ENCODE results near the gene HDGFL2.

The HDGFL2 gene

GRCh38 chr19:4445963-4446703 lies 26.0 kb upstream of the HDGFL2 start:
- DNase-seq (ENCODE audit: low read depth): no peak

GRCh38 chr19:4446704-4447200 lies 25.3 kb upstream of the HDGFL2 start:
- DNase-seq (ENCODE audit: low read depth): no peak

GRCh38 chr19:4447327-4448146 lies 24.6 kb upstream of the HDGFL2 start:
- DNase-seq (ENCODE audit: low read depth): no peak

GRCh38 chr19:4448147-4448985 lies 23.7 kb upstream of the HDGFL2 start:
- DNase-seq (ENCODE audit: low read depth): no peak

GRCh38 chr19:4449022-4449638 lies 23.0 kb upstream of the HDGFL2 start:
- no peak for DNase-seq (ENCODE audit: low read depth)

- DNase-seq (ENCODE audit: low read depth): no peak
These were observed 22.5 kb upstream of the HDGFL2 start for GRCh38 chr19:4449639-4450028.

GRCh38 chr19:4452230-4452990 lies 19.7 kb upstream of the HDGFL2 start:
- no peak for DNase-seq (ENCODE audit: low read depth)

DNA sequence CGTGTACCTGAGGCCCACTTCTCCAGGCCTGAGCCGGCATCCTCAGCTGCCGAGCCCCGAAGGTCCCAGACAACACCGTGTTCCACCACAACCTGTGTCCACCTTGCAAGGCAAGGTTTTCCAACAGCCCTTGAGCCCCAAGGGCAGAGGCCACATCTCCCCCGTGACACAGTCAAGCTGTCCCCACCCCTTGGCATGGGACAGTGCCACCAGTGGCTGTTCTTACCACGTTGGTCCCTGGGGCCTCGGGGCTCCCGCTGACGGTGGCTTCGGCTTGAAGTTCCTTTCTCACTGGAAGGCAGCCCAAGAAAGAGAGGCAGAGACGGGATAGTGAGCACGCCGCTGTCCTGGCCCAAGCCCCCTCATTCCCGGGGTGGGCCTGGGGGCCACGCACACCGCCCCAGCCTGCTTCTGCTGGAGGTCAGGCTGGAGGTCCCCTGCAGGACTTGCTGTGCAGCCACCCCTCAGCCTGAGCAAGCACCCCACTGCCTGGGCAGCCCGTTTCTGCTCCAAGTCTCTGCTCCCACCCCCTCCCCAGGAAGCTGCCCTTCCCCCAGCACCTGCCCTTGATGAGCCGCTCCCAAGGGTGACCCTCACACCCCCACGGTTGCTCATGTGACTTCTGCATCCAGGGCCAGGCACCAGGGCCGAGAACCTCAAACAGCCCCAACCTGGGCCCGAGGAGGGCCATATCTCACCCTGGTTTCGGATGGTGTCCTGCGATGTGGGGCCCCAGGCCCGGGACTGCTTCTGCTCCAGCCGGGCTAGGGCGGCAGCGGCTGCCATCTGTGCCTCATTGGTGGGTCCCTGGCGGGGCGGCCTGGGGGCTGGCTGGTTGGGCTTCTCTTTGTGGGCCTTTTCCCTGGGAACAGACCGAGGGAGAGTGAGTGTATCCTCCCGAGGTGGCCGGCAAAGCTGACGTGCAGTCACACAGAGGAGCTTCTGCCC lies 18.6 kb upstream of the HDGFL2 start:
- no peak for DNase-seq (ENCODE audit: low read depth)

GRCh38 chr19:4454747-4455718 lies 17.1 kb upstream of the HDGFL2 start:
- DNase-seq (ENCODE audit: low read depth): no peak

DNA sequence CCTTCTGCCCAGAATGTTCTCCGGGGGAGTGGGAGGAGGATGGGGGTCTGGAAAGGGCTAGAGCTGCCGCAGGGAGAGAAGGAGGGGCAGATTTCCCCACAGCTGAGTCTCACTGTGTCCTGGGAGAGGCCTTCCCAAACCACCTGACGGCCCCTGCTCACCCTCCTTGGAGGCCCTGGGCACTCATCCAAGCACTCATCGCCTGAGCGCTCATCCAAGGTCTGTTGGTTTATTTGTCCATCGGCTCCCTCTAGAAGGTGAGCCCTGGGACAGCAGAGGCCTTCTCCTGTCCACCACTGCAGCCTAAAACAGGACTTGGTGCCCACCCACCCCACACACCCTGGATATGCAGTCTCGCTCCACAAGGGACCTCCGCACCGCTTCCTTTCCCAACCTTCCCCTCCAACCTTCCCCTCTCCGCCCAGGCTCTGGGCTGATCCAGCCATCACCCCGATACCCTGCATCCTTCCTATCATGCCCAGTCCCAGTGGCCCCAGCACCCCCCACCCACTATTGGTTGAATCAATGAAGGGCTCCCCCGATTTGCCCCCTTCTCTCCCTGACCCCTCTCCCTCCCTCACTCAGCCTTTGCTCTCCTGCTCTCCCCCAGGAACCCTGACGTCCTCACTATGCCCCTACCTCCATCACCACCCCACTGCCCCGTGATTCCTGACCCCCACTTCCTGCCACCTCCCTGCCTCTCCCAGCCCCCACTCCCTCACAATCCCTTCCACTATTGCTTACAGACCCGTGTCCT lies 16.2 kb upstream of the HDGFL2 start:
- DNase-seq (ENCODE audit: low read depth): no peak

DNA sequence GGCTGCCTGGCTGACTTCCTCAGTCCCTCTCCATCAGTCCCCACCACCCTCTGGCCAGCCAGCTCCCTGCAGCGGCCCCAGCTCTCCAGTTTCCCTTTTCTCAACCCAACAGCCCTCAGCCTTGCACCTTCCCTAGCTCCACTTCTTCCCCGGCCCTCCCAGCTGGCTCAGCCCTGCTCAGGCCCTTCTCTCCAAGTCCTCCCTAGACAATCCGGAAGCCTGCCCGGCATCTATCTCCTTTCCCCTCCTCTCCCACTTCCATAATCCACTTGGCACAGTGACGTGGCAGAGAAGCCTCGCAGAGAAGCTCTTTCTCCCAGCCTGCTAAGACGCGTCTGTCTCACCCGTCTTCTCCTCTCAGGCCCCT lies 15.6 kb upstream of the HDGFL2 start:
- DNase-seq (ENCODE audit: low read depth): no peak

DNA sequence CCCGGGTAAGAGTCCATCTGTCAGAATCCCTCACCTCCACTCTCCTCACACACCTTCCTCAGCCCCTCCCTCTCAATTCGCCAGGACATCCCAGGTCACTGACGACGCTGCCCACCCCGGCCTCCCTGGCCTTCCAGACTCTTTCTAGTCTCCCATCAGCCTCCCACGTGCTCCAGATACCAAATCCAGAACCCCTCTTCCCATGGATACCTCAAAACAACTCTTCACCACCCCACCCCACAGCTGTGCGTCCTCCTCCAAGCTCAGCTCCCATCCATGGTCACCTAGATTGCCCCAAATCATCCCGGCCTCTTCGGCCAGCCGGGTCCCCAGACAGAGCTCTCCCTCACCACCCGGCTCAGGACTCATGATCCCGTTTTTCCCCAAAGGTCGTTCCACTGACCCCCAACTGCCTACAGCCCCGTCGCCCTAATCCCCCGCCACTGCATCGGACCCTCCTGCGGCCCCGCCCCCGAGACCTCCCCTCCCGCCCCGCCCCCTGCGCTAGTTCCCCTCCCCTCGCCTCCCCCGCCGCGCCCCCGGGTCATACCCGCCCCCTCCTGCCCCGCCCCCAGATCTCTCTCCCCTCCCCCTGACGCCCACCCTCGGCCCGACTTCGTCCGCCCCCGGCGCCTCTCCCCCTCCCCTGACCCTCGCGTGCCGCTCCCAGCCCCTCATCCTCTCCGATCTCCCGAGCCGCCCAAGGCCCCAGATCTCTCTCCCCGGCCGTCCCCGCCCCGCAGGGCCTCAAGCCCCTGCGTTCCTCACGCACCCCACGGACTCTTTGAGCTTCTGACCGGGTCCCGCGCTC lies 15.0 kb upstream of the HDGFL2 start:
- peak; percentile 44 for DNase-seq (ENCODE audit: low read depth)

DNA sequence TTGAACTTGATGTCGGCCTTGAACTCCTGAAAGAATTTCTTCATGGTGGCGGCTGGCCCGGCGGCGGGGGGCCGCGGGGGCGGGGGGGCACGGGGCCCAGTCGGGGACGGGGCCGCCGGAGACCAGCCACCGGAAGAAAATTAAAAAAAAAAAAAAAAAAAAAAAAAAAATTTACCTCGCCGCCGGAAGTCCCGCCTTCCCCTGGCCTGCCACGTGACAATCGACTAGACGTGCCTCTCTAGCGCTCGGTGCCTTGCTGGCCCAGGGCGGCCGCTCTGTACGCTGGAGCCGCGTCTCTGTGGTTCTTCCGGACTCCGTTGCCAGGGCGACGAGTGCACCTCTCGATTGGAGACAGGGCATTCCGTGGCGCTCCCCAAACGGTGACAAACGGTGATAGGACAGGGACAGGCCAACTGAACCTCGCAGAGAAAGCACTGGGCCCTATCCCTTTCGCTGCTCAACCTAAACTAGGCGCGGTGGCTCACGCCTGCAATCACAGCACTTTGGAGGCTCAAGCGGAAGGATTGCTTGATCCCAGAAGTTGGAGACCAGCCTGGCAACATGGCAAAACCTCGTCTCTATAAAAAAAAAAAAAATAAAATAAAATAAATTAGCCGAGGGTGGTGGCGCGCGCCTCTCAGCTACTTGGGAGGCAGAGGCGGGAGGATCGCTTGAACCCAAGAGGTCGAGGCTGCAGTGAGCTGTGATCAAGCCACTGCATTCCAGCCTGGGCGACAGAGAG lies 14.3 kb upstream of the HDGFL2 start, which contains the start of gene UBXN6:
UBXN6 (minus strand) TSS at position 141 of the 742 bp plus-strand sequence; CDS start at position 44, 97 bp downstream.
- peak; percentile 99 for DNase-seq (ENCODE audit: low read depth)

GRCh38 chr19:4464815-4465581 lies 7.1 kb upstream of the HDGFL2 start:
- no peak for DNase-seq (ENCODE audit: low read depth)

- no peak for DNase-seq (ENCODE audit: low read depth)
These were observed 4.3 kb upstream of the HDGFL2 start for GRCh38 chr19:4467835-4468234.
